NCI-H2107 treated with DMSO at 0.1 percent for 48 hours (cell line): ENCODE measurements around the gene NT5E.
"Not testable (repeated sequence)": the region's sequence is repeated elsewhere in the genome, so short reads cannot be mapped to it uniquely, and the experiment has no call there.

ENCODE experiments used
- DNase-seq: peaks from one replicate; lab custom pipeline; 2025; ENCODE audit not compliant: unreplicated experiment; lab: John Stamatoyannopoulos, UW

The NT5E gene

DNA sequence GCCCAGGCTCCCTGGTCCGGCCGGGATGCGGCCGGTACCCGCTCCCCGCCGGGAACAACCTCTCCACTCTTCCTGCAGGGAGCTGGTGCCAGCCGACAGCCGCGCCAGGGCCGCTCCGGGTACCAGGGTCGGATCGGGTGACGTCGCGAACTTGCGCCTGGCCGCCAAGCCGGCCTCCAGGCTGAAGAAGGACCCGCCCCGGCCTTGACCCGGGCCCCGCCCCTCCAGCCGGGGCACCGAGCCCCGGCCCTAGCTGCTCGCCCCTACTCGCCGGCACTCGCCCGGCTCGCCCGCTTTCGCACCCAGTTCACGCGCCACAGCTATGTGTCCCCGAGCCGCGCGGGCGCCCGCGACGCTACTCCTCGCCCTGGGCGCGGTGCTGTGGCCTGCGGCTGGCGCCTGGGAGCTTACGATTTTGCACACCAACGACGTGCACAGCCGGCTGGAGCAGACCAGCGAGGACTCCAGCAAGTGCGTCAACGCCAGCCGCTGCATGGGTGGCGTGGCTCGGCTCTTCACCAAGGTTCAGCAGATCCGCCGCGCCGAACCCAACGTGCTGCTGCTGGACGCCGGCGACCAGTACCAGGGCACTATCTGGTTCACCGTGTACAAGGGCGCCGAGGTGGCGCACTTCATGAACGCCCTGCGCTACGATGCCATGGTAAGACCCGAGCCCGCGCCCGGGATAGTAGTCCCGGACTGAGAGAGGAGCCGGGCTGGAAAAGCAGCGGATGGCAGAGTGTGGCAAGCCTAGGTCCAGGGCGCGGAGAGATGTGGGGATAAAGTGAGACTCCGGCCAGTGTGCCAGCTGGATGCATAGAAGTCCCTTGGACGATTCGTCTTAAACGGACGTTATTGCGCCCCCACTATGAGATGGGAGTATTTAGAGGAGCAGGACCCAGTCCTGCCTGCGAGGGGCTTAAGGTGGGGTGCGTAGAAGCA, at the start of gene NT5E:
NT5E (plus strand) TSS at position 266 of the 942 bp plus-strand sequence; CDS start at position 323, 57 bp downstream.
- DNase-seq = no peak

DNA sequence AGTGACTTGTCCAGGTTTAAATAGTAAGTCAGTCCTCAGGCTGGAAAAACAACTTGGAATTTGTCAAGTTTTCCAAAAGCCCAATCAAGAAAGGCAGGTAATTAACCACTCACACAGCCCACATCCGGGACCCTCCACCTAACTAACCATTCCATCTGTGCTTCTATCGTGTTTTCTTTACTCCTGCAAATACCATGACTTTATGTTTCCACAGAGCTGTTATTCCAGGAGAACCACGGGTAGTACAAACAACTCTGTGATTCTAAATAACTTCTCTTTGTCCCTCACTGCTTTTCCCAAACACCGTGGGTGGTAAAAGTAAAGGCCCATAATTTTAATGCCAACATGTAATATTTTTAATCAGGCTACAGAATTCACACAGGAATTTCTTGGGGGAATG, 49.6 kb upstream of the NT5E start:
- DNase-seq = no peak

DNA sequence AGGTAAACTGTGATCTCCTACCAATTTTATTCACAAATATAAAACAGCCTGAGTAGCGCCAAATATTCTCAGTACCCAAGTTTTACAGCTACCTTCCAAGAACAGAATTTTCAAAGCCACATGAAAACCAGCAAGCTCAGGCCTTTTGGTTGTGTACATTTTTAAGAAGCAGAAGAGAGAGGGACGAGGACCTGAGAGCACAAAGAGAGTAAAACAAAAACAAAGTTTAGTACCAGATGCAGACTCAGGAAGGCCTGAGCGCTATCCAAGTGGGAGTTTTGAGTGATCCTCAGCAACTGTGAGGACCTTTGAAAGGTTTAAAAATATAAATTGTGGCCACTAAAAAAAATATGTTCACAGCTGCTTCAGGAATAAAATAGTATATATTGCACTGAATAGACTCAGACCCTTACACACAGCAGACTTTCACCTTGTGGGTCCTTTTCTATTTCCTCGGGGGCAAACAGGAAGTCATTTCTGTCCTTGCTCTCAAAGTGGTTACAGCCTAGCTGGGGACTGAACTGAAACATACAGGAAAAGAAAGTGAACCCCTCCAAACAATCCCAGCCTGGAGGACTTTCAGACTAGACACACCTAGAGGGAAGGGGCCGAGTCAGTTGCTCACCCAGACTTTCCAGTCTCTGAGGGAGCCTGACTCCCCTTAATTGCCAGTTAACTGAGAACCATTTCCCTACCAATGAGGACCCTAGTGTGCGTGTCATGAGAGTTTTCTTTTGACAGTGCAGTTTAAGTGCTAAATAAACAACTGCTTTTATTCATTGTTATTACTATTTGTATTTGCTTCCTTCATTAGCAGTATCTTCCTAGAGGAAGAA, 48.5 kb upstream of the NT5E start:
- DNase-seq = no peak

DNA sequence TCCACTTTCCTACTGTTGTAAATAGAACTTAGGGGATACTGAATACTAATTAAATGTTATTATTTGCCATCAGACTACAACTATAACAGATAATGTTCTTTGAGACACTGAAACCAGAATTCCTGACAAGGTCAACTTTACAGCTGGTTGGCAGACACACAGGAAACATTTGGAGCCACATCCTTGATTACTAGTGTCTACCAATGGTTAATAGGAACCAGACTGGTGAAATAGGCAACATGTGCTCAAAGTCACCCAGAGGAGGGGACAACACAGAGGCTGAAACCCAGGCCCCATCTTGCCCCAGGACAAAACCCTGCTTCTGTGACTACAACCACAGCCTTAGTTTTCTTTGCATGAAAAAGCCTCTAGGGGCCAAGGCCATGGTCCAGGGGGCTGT, 47.8 kb upstream of the NT5E start:
- no peak for DNase-seq

DNA sequence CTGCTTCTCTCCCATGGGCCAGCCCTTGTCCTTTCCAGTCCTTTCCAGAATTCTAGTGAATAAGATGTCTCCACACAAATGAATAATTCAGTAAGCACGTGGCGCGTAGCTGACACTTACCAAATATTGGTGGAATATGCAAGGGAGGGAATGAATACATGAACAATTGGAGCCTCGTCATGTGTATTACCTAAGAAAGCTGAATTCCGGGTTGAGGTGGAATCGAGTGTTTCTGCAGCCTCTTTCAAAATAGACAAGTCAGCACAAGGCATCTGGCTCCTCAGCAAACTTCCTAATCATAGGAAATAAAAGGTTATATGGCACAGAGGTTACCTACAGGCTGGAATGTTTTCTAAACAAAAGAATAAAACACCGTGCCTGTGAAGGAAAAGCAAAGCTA, 47.0 kb upstream of the NT5E start:
- DNase-seq = no peak

DNA sequence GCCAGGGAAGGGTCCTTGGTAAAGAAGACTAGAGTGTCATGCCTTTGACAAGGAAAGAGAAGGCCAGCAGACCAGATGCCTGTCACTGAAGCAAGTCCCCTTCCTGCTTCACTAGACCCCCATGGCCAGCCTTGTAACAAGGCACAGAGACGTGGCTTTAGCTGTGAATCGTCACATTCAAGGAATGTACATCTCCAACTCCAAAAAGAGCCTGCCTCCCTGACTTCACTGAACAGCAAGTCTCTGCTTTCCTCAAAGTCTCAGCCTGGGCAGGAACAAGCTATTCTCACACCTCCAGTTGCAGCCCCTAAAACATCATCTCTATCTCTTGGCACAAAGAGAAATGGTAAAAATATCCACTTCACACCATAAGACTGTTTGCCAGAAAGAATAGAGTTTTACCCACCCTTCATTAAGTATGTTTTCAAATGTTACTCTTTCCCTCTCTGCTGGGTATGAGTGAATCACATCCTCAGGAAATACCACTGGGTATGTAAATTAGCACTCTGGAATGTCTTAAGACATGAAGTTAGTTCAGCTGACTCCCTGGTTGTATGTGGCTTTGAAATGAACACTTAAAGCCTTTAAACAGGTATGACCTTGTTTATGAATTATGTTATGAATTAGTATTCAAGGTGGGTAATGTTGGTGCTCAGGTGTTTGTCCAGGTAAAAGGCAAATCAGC, 46.4 kb upstream of the NT5E start:
- no peak for DNase-seq

DNA sequence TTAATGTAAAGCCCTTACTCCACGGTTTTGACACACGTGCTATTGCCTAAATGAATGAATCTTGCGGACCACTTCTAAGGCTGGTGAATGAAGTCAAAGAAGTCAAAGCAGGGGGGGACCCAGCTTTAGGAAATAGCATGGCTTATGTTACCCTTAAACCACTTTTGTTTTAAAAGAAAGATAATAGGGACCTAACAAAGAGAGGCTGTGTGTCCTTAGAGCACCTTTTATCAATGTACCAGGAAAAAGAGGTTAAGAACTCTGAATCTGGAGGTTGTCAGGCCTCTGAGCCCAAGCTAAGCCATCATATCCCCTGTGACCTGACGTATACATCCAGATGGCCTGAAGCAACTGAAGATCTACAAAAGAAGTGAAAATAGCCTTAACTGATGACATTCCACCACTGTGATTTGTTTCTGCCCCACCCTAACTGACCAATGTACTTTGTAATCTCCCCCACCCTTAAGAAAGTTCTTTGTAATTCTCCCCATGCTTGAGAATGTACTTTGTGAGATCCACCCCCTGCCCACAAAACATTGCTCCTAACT, 45.8 kb upstream of the NT5E start:
- DNase-seq = not testable (repeated sequence)

DNA sequence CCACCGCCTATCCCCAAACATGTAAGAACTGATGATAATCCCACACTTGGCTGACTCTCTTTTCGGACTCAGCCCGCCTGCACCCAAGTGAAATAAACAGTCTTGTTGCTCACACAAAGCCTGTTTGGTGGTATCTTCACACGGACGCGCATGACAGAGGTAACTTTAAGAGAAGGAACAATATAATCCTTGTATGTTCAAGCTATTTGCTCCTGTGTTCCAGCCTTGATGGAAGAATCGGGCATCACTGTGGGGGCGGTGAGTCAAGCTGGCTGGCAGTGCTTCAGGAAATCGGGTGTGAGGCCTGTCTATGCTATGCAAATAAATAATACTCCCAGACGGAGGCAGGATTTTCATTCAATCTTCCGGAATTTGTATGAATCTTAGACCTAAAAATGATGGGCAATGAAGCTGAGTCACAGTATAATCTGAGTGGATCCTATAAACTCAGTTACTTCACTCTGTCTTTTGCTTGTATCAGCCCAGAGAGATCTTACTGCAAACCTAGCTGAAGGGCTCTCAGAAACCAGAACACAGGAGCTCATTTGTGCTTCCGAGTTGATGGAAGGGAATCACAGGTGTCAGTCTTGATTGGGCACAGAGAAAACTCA, 45.2 kb upstream of the NT5E start:
- DNase-seq = no peak

DNA sequence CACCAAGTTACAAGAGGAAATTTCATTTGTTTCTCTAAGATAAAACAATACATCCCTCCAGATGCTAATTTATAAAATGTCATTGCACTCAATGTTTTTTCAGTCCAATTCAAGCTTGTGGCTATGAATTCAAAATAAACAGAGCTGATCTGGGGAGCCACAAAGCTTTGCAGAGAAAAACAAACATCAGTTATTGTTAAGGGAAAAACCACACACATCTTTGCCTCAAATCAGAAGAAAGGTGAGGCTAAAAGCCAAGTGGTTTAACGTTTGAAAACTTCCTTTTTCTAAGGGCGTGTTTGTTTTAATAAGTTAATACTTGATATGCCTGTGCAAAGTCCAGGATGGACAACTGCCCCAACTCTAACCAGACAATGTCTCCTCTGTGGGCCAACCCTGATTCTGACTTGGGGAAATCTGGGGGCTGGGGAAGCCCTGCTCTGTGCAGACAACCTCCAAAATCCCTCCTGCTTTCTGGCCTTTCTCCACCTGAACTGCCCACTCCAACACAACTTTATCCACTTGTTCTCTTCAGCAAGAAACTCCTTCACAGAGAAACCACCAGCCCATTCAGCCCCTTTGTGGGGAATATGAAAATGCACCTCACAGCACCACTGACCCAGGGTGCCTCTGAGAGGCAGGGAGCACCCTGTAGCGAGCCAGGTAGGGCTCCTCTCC, 44.6 kb upstream of the NT5E start:
- no peak for DNase-seq

DNA sequence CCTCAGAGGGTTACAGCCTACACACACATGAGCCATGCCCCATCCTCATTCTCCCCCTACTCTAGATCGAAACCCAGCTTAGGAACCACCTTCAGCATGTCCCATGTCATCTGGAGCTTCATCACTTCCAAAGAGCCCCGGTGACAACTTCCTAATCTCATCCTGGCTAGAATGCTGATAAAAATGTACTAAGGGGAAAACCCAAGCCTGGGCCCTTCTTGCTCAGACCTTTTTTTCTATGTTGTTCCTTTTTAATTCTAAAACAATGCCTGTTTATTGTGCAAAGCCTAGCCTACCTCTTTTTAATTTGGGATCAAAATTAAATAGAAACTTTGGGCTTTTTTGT, 44.1 kb upstream of the NT5E start:
- DNase-seq = no peak

DNA sequence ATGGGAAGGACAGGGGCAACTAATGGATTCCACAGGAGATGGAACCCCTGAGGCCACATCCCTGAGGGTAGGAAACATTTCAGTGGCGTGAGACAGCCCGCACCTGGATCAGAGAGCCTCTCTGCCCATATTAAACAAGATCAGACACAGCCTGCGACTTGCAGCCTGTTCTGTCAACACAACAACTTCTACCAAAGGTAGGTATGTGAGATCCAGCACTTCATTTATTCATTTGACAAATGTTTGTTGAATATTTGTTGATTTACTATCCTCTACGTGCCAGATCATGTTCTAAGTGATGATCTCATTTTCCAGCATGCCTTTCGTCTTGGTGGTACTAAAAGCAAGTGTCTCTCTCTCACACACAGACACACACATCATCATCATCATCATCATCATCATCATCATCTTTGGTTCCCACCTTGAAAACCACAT, 43.2 kb upstream of the NT5E start:
- no peak for DNase-seq

DNA sequence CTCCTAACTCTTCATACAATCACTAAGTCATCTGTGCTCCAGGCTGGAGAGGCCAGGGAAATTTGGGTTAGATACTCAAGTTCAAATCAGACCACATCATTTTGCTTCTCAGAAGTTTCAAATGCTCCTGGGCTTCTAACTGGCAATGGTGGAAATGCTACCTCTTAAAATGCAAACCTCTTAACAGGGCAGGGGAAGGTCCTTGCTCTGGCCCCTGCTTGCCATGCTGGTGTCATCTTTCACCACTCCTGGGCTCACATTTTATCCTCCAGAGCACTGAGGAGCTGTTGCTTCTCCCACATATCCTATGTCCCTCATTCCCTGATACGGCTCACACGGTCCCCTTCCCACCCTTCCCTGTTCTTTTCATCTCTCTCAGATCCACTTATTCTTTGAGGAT, 41.8 kb upstream of the NT5E start:
- DNase-seq = no peak

DNA sequence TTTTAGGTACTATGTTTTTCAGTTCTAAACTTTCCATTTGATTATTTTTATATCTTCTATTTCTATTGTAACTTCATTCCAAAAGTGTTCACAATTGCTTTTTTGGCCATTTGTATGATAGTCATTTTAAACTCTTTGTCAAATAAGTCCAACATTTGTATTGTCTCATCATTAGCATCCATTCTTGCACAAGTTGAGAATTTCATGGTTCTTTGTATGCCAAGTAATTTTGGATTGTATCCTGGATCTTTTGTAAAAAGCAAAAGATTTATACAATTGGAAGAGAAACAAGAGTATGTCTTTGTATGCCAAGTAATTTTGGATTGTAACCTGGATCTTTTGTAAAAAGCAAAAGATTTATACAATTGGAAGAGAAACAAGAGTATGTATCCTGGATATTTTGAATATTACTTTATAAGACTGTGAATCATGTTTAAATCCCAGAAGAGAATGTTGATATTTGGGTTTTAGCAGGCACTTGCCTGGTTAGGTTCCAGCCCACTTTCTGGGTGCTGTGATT, 36.9 kb upstream of the NT5E start:
- no peak for DNase-seq

DNA sequence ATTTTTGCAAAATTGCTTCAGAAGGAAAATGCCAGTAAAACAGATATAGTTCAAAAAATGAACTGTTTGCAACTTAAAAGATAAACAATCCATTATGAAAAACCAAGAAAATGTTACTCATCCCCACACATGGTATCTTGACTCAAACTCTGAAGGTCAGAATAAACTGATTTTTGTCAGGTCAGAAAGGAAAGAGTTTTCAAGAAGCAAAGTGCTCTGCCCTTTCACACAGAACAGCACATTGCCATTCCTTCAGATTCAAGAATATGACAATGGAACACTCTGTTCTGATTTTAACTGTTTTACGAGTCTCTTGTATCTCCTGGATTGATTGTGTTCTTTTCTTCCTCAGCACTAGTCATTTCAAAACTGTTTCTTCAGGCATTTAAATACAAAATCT, 33.8 kb upstream of the NT5E start:
- DNase-seq = no peak

DNA sequence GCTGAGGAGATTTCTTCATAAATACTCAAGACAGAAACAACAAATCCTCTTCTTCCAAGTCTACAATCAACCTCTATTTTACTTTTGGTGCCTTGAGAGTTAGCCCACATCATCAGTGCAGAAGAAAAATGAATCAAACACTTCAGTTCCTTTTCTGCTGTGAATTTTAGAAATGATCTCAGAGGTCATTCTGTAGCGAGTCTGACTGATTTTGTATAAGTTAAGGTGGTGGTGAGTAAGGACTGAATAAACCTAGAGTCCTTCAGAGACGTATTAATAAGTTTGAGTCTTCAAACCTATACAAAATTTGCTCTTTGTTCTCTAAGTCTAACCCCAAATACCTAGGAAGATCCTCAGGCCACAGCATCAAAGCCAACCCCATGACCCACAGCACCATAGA, 33.1 kb upstream of the NT5E start:
- no peak for DNase-seq

DNA sequence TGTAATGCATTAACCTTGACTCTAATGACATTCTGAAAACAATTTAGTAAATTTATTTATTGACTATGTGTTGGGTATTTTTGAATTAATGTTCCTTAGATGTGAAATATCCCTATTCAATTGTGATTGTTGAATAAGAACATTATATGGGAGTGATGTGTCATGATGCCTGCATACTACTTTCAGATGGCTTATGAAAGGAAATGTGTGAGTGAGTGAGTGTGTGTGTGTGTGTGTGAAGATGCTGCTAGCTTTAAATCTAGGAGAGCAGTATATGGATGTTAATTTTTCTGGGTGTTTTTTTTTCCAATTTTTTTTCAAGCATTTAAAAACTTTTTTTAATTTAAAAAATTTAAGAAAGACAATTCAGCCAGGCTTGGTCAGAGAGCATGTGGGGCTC, 32.5 kb upstream of the NT5E start:
- DNase-seq = no peak

DNA sequence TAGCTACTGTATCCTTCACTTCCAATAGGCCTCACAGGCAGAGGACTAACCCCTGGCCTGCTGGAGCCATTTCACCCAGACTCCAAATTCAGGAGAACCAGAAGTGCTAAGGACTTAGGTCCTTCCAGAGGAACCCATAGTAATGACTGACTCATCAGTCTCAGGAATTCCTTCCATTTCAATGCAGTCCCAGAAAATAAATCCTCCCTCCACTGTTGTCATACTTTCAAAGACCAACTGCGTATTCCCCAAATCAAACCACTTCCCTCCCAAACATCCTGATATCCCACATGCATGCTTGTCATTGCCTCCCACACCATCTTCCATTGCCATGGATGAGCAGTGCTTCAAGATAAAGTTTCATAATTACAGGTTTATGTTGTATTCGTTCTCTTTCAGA, 31.8 kb upstream of the NT5E start:
- no peak for DNase-seq

DNA sequence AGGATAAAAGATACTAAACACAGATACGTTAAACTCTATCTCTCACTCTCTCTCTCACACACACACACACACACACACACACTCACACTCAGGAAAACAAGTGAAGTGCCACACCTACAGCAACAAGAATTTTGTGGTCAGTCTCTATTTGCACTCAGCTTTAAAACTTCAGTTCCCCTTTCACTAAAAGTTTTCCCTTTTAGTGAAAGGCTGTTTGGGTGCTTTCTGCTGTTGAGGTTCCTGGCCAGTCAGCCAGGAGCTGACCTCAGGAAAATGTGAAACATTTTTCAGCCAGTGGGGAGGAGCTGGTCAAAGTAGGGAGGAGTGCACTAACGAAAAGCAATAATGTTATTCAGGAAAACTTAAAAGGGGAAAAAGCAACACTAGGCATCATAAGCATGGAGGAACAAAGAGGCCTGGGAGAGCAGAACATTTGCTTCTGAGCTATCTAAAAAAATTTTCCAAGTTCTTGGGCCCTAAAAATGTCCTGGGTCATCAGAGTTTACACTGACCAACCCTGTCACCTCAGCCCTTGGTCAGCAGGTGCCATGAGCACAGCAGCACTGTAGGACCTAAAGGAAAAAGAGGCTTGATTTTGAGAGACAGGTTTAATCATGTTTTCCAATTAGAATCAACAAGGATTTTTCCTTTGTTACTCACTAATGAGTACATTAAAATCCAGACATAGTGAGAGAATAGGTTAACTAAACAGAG, 30.7 kb upstream of the NT5E start:
- DNase-seq = no peak

DNA sequence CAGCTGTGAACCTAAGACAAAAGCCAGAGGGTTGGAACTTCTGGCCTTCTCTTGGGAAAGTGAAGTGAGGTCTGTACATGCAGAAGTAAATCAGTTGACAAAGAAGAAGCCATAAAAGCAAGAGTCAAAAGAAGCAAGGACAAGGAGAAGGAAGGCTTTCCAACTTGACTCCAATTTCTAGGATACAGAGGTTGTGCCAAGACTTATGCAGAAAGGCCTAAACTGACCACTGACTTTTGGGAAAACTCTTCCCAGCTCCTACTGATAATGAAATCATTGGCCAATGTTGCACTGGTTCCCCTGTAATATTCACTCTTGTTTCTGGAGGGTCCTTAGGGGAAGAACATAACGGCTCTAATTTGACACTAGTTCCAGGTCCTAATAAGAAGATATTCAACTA, 29.3 kb upstream of the NT5E start:
- DNase-seq = no peak
